Endothelial cell of umbilical vein (primary cell): ENCODE measurements around the gene RBBP5.

Experiments
- EZH2 ChIP-seq: IDR thresholded peaks from 2 replicates; pipeline ENCODE4 v1.6.1; 2012; ENCODE audit warnings: borderline replicate concordance, low read depth, mild to moderate bottlenecking, moderate library complexity, low read length, inconsistent platforms; ENCODE audit not compliant: severe bottlenecking
- MYC ChIP-seq: IDR thresholded peaks from one replicate; pipeline ENCODE4 v1.6.1; 2011; ENCODE audit warnings: mild to moderate bottlenecking, low read depth, low read length
- POLR2A ChIP-seq: IDR thresholded peaks from 2 replicates; pipeline ENCODE4 v1.6.1; 2012; ENCODE audit warnings: low read depth, mild to moderate bottlenecking, control low read depth, low read length
- POLR2AphosphoS5 ChIP-seq: IDR thresholded peaks from 2 replicates; pipeline ENCODE4 v1.6.1; 2012; ENCODE audit warnings: low read depth, mild to moderate bottlenecking, control low read depth, low read length, moderate library complexity; ENCODE audit not compliant: insufficient read depth
- TF ChIP-seq, protein P1 (sequence below), 2 donors: IDR thresholded peaks; 1 replicate in 1 of 2; 2 replicates in 1 of 2; pipeline ENCODE4 v1.5.1; 2011; ENCODE audit warnings: low read length in 2 of 2, mild to moderate bottlenecking in 2 of 2, moderate library complexity in 2 of 2, control low read depth in 1 of 2, inconsistent platforms in 1 of 2, low read depth in 1 of 2; ENCODE audit not compliant: insufficient read depth in 1 of 2; ENCODE audit errors: extremely low read depth in 1 of 2
- TF ChIP-seq, protein P2 (sequence below): IDR thresholded peaks from 2 replicates; pipeline ENCODE4 v1.6.1; 2011; ENCODE audit not compliant: insufficient read depth, insufficient read length

DNA sequence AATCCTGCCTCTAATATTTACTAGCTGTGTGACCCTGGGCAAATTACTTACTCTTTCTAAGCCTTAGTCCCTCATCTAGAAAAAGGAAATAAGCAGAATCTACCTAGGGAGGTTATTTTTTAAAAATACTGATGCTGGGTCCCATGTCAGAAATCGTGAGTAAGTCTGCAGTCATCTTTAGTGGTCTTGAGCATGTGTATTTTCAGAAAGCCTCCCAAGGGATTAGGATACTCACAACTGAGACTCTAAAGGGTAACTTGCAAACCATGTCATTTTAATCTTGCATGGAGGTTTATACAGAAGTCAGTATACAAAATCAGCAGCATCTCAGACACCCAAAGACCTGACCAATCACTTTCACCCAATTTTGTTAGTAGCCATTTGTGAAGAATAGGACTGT, 46.5 kb upstream of the RBBP5 start:
- TF ChIP-seq EZH2 (no peak), POLR2A (no peak), POLR2AphosphoS5 (no peak), MYC (no peak)
- TF ChIP-seq, protein P1, sequence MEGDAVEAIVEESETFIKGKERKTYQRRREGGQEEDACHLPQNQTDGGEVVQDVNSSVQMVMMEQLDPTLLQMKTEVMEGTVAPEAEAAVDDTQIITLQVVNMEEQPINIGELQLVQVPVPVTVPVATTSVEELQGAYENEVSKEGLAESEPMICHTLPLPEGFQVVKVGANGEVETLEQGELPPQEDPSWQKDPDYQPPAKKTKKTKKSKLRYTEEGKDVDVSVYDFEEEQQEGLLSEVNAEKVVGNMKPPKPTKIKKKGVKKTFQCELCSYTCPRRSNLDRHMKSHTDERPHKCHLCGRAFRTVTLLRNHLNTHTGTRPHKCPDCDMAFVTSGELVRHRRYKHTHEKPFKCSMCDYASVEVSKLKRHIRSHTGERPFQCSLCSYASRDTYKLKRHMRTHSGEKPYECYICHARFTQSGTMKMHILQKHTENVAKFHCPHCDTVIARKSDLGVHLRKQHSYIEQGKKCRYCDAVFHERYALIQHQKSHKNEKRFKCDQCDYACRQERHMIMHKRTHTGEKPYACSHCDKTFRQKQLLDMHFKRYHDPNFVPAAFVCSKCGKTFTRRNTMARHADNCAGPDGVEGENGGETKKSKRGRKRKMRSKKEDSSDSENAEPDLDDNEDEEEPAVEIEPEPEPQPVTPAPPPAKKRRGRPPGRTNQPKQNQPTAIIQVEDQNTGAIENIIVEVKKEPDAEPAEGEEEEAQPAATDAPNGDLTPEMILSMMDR (IDR thresholded peaks at IDR 0.05; ENCODE audit: extremely low read depth in 1 of 2, insufficient read depth in 1 of 2, low read depth in 1 of 2, low read length in 2 of 2): no peak
- TF ChIP-seq, protein P2, sequence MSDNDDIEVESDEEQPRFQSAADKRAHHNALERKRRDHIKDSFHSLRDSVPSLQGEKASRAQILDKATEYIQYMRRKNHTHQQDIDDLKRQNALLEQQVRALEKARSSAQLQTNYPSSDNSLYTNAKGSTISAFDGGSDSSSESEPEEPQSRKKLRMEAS: no peak
